GM23338 (cell line): Measurements from ENCODE around the gene UQCR11. TPM values are rescaled to one million over a fixed set of nuclear protein-coding genes. Genes with fewer than 3 reads are reported as not detected.

Source experiments
- ATAC-seq: fragments of 200-7000 bp; cut with Tn5 transposase; 3 replicates; pipeline ENCODE4 v1.9.1; 2020
- DNase-seq: peaks from one replicate; pipeline ENCODE4 v3.0.0-alpha.2; 2015; ENCODE audit warnings: low spot score
- H2AFZ ChIP-seq: fragments of 200-600 bp; sonication (generic); 2 replicates; pipeline ENCODE4 v1.8.0; 2016; ENCODE audit warnings: antibody characterized with exemption, mild to moderate bottlenecking, moderate library complexity
- H3F3A ChIP-seq: fragments of 200-600 bp; sonication (generic); replicated peaks from 2 replicates; pipeline ENCODE4 v1.8.0; 2017; ENCODE audit warnings: antibody characterized with exemption, mixed run types, low read depth
- H3K27ac ChIP-seq: fragments of 200-600 bp; sonication (generic); 2 replicates; pipeline ENCODE4 v1.6.1; 2016; ENCODE audit warnings: low read depth
- H3K27me3 ChIP-seq: fragments of 200-600 bp; sonication (generic); 2 replicates; pipeline ENCODE4 v1.8.0; 2016; ENCODE audit warnings: mild to moderate bottlenecking, mixed run types, moderate library complexity; ENCODE audit not compliant: insufficient read depth
- H3K36me3 ChIP-seq: fragments of 200-600 bp; sonication (generic); 2 replicates; pipeline ENCODE4 v1.8.0; 2016; ENCODE audit warnings: mild to moderate bottlenecking; ENCODE audit not compliant: insufficient read depth
- H3K4me1 ChIP-seq: fragments of 200-600 bp; sonication (generic); 2 replicates; pipeline ENCODE4 v1.8.0; 2016; ENCODE audit warnings: mild to moderate bottlenecking, moderate library complexity; ENCODE audit not compliant: insufficient read depth
- H3K4me2 ChIP-seq: fragments of 200-600 bp; sonication (generic); 2 replicates; pipeline ENCODE4 v1.7.1; 2017; ENCODE audit warnings: mixed run types
- H3K4me3 ChIP-seq: fragments of 200-600 bp; sonication (generic); 2 replicates; pipeline ENCODE4 v1.6.1; 2016; ENCODE audit warnings: mixed run types
- H3K79me2 ChIP-seq: fragments of 200-600 bp; sonication (generic); replicated peaks from 2 replicates; pipeline ENCODE4 v1.8.0; 2017; ENCODE audit warnings: mild to moderate bottlenecking; ENCODE audit not compliant: insufficient read depth
- H3K9me2 ChIP-seq: fragments of 200-600 bp; sonication (generic); 2 replicates; pipeline ENCODE4 v1.8.0; 2017; ENCODE audit not compliant: insufficient read depth
- H4K20me1 ChIP-seq: fragments of 200-600 bp; sonication (generic); replicated peaks from 2 replicates; pipeline ENCODE4 v1.8.0; 2017; ENCODE audit warnings: mild to moderate bottlenecking; ENCODE audit not compliant: insufficient read depth
- H3K27ac Mint-ChIP-seq: 2 replicates; pipeline ENCODE4 v1.8.0; 2020; ENCODE audit warnings: inconsistent platforms, mild to moderate bottlenecking, moderate library complexity, mixed read lengths
- H3K27me3 Mint-ChIP-seq: 3 replicates; pipeline ENCODE4 v1.8.0; 2022; ENCODE audit warnings: low read depth, mild to moderate bottlenecking, moderate library complexity, mixed read lengths, inconsistent platforms; ENCODE audit not compliant: insufficient read depth, poor library complexity
- H3K36me3 Mint-ChIP-seq: 3 replicates; pipeline ENCODE4 v1.8.0; 2021; ENCODE audit warnings: low read depth, mild to moderate bottlenecking, inconsistent platforms, moderate library complexity, mixed read lengths
- H3K4me1 Mint-ChIP-seq: 3 replicates; pipeline ENCODE4 v1.8.0; 2020; ENCODE audit warnings: mild to moderate bottlenecking, inconsistent platforms, mixed read lengths
- H3K4me3 Mint-ChIP-seq: 3 replicates; pipeline ENCODE4 v1.8.0; 2021; ENCODE audit warnings: moderate library complexity, mild to moderate bottlenecking, inconsistent platforms, mixed read lengths
- H3K9me3 Mint-ChIP-seq: 3 replicates; pipeline ENCODE4 v1.8.0; 2020; ENCODE audit warnings: moderate library complexity, mild to moderate bottlenecking, inconsistent platforms, mixed read lengths
- CTCF ChIP-seq, 2 experiments: fragments of 200-600 bp in 1 of 2; sonication (generic) in 1 of 2; conservative IDR thresholded peaks; 2 replicates each; pipeline versions ENCODE4 v1.5.1 to v1.6.1; 2016 to 2017; ENCODE audit warnings: antibody characterized with exemption in 2 of 2, low read depth in 2 of 2, mild to moderate bottlenecking in 2 of 2, moderate library complexity in 1 of 2
- NANOG ChIP-seq: IDR thresholded peaks from 2 replicates; pipeline ENCODE4 v1.6.1; 2016; ENCODE audit warnings: antibody characterized with exemption, borderline replicate concordance
- ZNF114 ChIP-seq: fragments of 250-450 bp; sonication (Bioruptor Pico); IDR thresholded peaks from 2 replicates; pipeline ENCODE4 v1.5.0; 2020; ENCODE audit warnings: mild to moderate bottlenecking, moderate library complexity
- ZNF462 ChIP-seq: fragments of 250-450 bp; sonication (Bioruptor Pico); IDR thresholded peaks from 2 replicates; pipeline ENCODE4 v1.5.0; 2020; ENCODE audit warnings: mild to moderate bottlenecking, moderate library complexity
- polyA plus RNA-seq: library from polyadenylated mRNA; unstranded; fragments of >200 nt; fragmentation: Nextera tagmentation; extraction: Ambion mirVana; gene quantifications from 2 replicates; pipeline ENCODE4 v1.2.1, GENCODE V29; 2016
- total RNA-seq: library from RNA; depleted of rRNA; stranded (reverse); fragments of >200 nt; shearing (Covaris generic); gene quantifications from 2 replicates; pipeline ENCODE4 v1.2.3, GENCODE V29; 2014

UQCR11 gene
- total and polyA plus RNA-seq, 2 experiments from 2014 or later = 46.4 to 413 TPM

GRCh38 chr19:1627194-1627593 is 21.9 kb upstream of the UQCR11 start (continued):
- no peak for TF ChIP-seq ZNF462 (CRISPR knock-in tag)

GRCh38 chr19:1626417-1627010 is 21.3 kb upstream of the UQCR11 start:
- ATAC-seq = peak; percentile 20
- H4K20me1 ChIP-seq = peaks cover 29% of the 10 kb centered on the region
- peaks cover 9% of the 10 kb centered on the region for H3K79me2 ChIP-seq
- peaks cover 12% of the 10 kb centered on the region; the same call in 1 of the 2 replicates for H3F3A ChIP-seq
- no peaks in the 10 kb centered on the region for H3K4me1 ChIP-seq
- H3K27me3 ChIP-seq = no peaks in the 10 kb centered on the region
- peaks cover 11% of the 10 kb centered on the region; the same call in 1 of the 2 replicates for H3K36me3 ChIP-seq
- Mint-ChIP-seq H3K27me3 (peaks cover 18% of the 10 kb centered on the region), H3K9me3 (no peaks in the 10 kb centered on the region), H3K36me3 (peaks cover 40% of the 10 kb centered on the region), H3K27ac (no peak overlapping the region), H3K4me3 (no peak overlapping the region), H3K4me1 (peaks cover 8% of the 10 kb centered on the region)
- H3K27ac ChIP-seq = 0 out of 2 replicates have a peak overlapping the region, but pooled peaks have one; percentile 39
- no peak overlapping the region for H2AFZ ChIP-seq
- H3K4me3 ChIP-seq = no peak overlapping the region
- TF ChIP-seq ZNF114 (CRISPR knock-in tag) (no peak), NANOG (no peak)
- no peak for DNase-seq
- H3K4me2 ChIP-seq = no peak overlapping the region
- H3K9me2 ChIP-seq = no peaks in the 10 kb centered on the region

- Histone ChIP-seq H3K9me2 (no peaks in the 10 kb centered on the region), H3K27me3 (no peaks in the 10 kb centered on the region), H3K4me3 (no peak overlapping the region), H3K79me2 (peaks cover 9% of the 10 kb centered on the region), H3K4me1 (no peaks in the 10 kb centered on the region), H3F3A (peaks cover 16% of the 10 kb centered on the region; the same call in 1 of the 2 replicates), H3K36me3 (peaks cover 11% of the 10 kb centered on the region; the same call in 1 of the 2 replicates), H3K27ac (no peak overlapping the region), H3K4me2 (no peak overlapping the region), H4K20me1 (peaks cover 15% of the 10 kb centered on the region), H2AFZ (no peak overlapping the region)
- H3K4me1 Mint-ChIP-seq = peaks cover 12% of the 10 kb centered on the region
- no peaks in the 10 kb centered on the region for H3K9me3 Mint-ChIP-seq
- peak; percentile 76 to 85 for TF ChIP-seq CTCF (conservative IDR thresholded peaks at IDR 0.05; ENCODE audit: low read depth in 2 of 2)
- no peak for TF ChIP-seq ZNF114 (CRISPR knock-in tag)
- H3K36me3 Mint-ChIP-seq = peaks cover 51% of the 10 kb centered on the region
- H3K27me3 Mint-ChIP-seq = peaks cover 20% of the 10 kb centered on the region
- ATAC-seq = peak; percentile 85
- H3K27ac Mint-ChIP-seq = 0 out of 2 replicates have a peak overlapping the region, but pooled peaks have one; percentile 53
- DNase-seq = peak; percentile 96
- H3K4me3 Mint-ChIP-seq = no peak overlapping the region
These were observed 19.2 kb upstream of the UQCR11 start for GRCh38 chr19:1624458-1624857.
